CD14-positive monocyte (primary cell): ENCODE results near the gene CDK16. TPM values are rescaled to one million over a fixed set of nuclear protein-coding genes. Genes with fewer than 3 reads are reported as not detected.

Source experiments
- DNase-seq, 3 donors: peaks; one replicate each; pipeline ENCODE4 v3.0.0-alpha.2; 2011 to 2022
- H2AFZ ChIP-seq: 2 replicates; pipeline ENCODE4 v1.6.0; 2012; ENCODE audit warnings: mild to moderate bottlenecking, low read depth, low read length, inconsistent platforms; ENCODE audit not compliant: insufficient read depth, poor library complexity, severe bottlenecking
- H3K27ac ChIP-seq, 2 donors: 1 replicate in 1 of 2; 2 replicates in 1 of 2; pipeline ENCODE4 v1.5.1; 2012 to 2013; ENCODE audit warnings: low read length in 2 of 2, control low read depth in 1 of 2, inconsistent platforms in 1 of 2, low read depth in 1 of 2, mild to moderate bottlenecking in 1 of 2
- H3K27me3 ChIP-seq, 2 donors: one replicate each; pipeline versions ENCODE4 v1.6.0 to v1.6.1; 2011 to 2013; ENCODE audit warnings: low read length in 2 of 2; ENCODE audit not compliant: control insufficient read depth in 2 of 2, insufficient read depth in 2 of 2
- H3K36me3 ChIP-seq, 2 donors: replicated peaks in 1 of 2; 1 replicate in 1 of 2; 2 replicates in 1 of 2; pipeline versions ENCODE4 v1.5.1 to v1.6.1; 2012 to 2013; ENCODE audit warnings: low read length in 2 of 2, control low read depth in 1 of 2, inconsistent platforms in 1 of 2, mild to moderate bottlenecking in 1 of 2; ENCODE audit not compliant: insufficient read depth in 2 of 2, control insufficient read depth in 1 of 2
- H3K4me1 ChIP-seq, 2 donors: 1 replicate in 1 of 2; 2 replicates in 1 of 2; pipeline versions ENCODE4 v1.5.1 to v1.6.1; 2012 to 2013; ENCODE audit warnings: low read length in 2 of 2, control low read depth in 1 of 2, inconsistent platforms in 1 of 2, mild to moderate bottlenecking in 1 of 2, moderate library complexity in 1 of 2; ENCODE audit not compliant: insufficient read depth in 2 of 2, control insufficient read depth in 1 of 2
- H3K4me2 ChIP-seq: replicated peaks from 2 replicates; pipeline ENCODE3; 2012; ENCODE audit warnings: low read length, moderate library complexity, mild to moderate bottlenecking; ENCODE audit not compliant: poor library complexity, severe bottlenecking; ENCODE audit errors: extremely low read depth
- H3K4me3 ChIP-seq, 3 experiments: fragments of 200-600 bp in 1 of 3; sonication (generic) in 1 of 3; replicated peaks in 1 of 3; 1 replicate in 2 of 3; 2 replicates in 1 of 3; pipeline ENCODE4 v1.5.1; 2011 to 2013; ENCODE audit warnings: low read length in 3 of 3, mild to moderate bottlenecking in 3 of 3, control low read depth in 2 of 3, low read depth in 2 of 3, inconsistent platforms in 1 of 3, moderate library complexity in 1 of 3
- H3K79me2 ChIP-seq: 2 replicates; pipeline ENCODE4 v1.6.0; 2012; ENCODE audit warnings: mild to moderate bottlenecking, control low read depth, inconsistent platforms, low read length, moderate library complexity; ENCODE audit not compliant: insufficient read depth
- H3K9ac ChIP-seq: 2 replicates; pipeline ENCODE4 v1.6.0; 2017; ENCODE audit warnings: low read length, mild to moderate bottlenecking; ENCODE audit not compliant: insufficient read depth, poor library complexity, severe bottlenecking
- H3K9me3 ChIP-seq, 2 donors: replicated peaks in 1 of 2; 1 replicate in 1 of 2; 2 replicates in 1 of 2; pipeline versions ENCODE4 v1.5.1 to v1.6.1; 2012 to 2013; ENCODE audit warnings: low read length in 2 of 2, control low read depth in 1 of 2; ENCODE audit not compliant: control insufficient read depth in 1 of 2, insufficient read depth in 1 of 2
- H4K20me1 ChIP-seq: 2 replicates; pipeline ENCODE4 v1.6.0; 2012; ENCODE audit warnings: mild to moderate bottlenecking, low read length, control low read depth, moderate library complexity; ENCODE audit not compliant: insufficient read depth
- H3K27ac Mint-ChIP-seq, 7 donors: one replicate each; pipeline ENCODE4 v1.8.0; 2020; ENCODE audit warnings: mild to moderate bottlenecking in 7 of 7, mixed read lengths in 7 of 7, moderate library complexity in 6 of 7, inconsistent platforms in 2 of 7
- H3K27me3 Mint-ChIP-seq, 3 donors: one replicate each; pipeline ENCODE4 v1.8.0; 2021 to 2022; ENCODE audit warnings: low read depth in 3 of 3, mild to moderate bottlenecking in 3 of 3, mixed read lengths in 3 of 3, moderate library complexity in 3 of 3, inconsistent platforms in 1 of 3
- H3K36me3 Mint-ChIP-seq, 2 donors: one replicate each; pipeline ENCODE4 v1.8.0; 2020; ENCODE audit warnings: mixed read lengths in 2 of 2, inconsistent platforms in 1 of 2, mild to moderate bottlenecking in 1 of 2
- H3K4me1 Mint-ChIP-seq: one replicate; pipeline ENCODE4 v1.8.0; 2020; ENCODE audit warnings: mild to moderate bottlenecking, mixed read lengths
- H3K4me3 Mint-ChIP-seq, 2 donors: one replicate each; pipeline ENCODE4 v1.8.0; 2020; ENCODE audit warnings: mild to moderate bottlenecking in 2 of 2, mixed read lengths in 2 of 2, moderate library complexity in 1 of 2
- H3K9me3 Mint-ChIP-seq, 7 donors: one replicate each; pipeline ENCODE4 v1.8.0; 2020 to 2022; ENCODE audit warnings: mixed read lengths in 7 of 7, mild to moderate bottlenecking in 6 of 7, moderate library complexity in 6 of 7, inconsistent platforms in 2 of 7
- WGBS: methylation state at CpG from one replicate; pipeline ENCODE4 v1.1.5; 2013; ENCODE audit warnings: missing lambda C conversion rate; ENCODE audit not compliant: insufficient coverage; 5-methylcytosine and 5-hydroxymethylcytosine counted together
- intact Hi-C, 2 donors: fragments of 100-400 bp; cut with micrococcal nuclease; formaldehyde crosslinking; loops; one replicate each; pipeline versions ENCODE4 v1.15.0 to v1.15.1; 2023
- polyA plus RNA-seq, 3 donors: library from polyadenylated mRNA; depleted of rRNA in 1 of 3; unstranded in 2 of 3; stranded (reverse) in 1 of 3; fragments of 300-500 nt in 2 of 3; fragments of >200 nt in 1 of 3; fragmentation: Illumina TruSeq in 2 of 3; gene quantifications; 1 replicate in 2 of 3; 2 replicates in 1 of 3; pipeline ENCODE4 v1.2.3, GENCODE V29; 2012 to 2021
- TF ChIP-seq, protein P1 (sequence below): fragments of 200-600 bp; IDR thresholded peaks from one replicate; pipeline ENCODE4 v1.8.0; 2022; ENCODE audit warnings: antibody characterized with exemption, mild to moderate bottlenecking

CDK16 gene
- polyA plus RNA-seq, 3 donors, result 7.3 to 97.4 (median 14.1) TPM

DNA sequence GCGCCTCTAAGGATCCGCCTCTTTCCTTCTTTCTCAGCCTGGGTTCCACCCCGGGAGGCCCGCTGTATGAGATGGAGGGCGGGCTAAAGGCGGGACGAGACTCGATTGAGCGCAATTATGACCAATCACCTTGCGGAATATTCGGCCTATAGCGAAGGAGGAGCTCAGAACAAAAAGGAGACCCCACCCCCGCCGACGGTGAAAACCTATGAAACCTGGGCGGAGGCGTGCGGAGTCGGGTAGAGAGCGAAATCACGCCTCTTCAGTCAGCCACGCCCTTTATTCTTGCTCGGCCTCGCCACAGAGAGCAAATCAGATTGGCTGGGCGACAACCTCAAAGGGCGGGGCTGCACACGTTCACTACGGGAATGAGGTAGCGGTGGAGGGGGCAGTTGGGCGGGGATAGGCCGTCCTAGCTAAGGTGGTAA, 615 bp upstream of the CDK16 start:
- H4K20me1 ChIP-seq, result peaks cover 61% of the 10 kb centered on the region
- no peaks in the 10 kb centered on the region for H3K27me3 ChIP-seq
- H3K27ac Mint-ChIP-seq, result peak overlapping the region; percentile 95 to 99 (median 98)
- peaks cover 0 to 14% (median 0%) of the 10 kb centered on the region in 7 donors for H3K9me3 Mint-ChIP-seq
- peaks cover 28 to 39% of the 10 kb centered on the region in 2 donors for H3K4me1 ChIP-seq
- H2AFZ ChIP-seq, result peak overlapping the region; percentile 79
- peak; percentile 95 to 100 (median 97) for DNase-seq
- no peaks in the 10 kb centered on the region for H3K9me3 ChIP-seq
- H3K4me1 Mint-ChIP-seq, result peaks cover 45% of the 10 kb centered on the region
- H3K27me3 Mint-ChIP-seq, result peaks cover 0 to 16% (median 0%) of the 10 kb centered on the region in 3 donors
- H3K36me3 Mint-ChIP-seq, result peaks cover 39 to 52% of the 10 kb centered on the region in 2 donors
- peak overlapping the region; percentile 71 to 88 (median 79) for H3K4me3 ChIP-seq
- WGBS, result 0% methylated on average over 9 of the region's 31 CpGs
- intact Hi-C loops, result loop anchor here in 1 of 2 donors (2.0 kb wide), 1 partner anchor 15 kb away; the partner anchor contains the start of gene USP11
- H3K27ac ChIP-seq, result peak overlapping the region; percentile 95 to 98
- H3K36me3 ChIP-seq, result peaks cover 27 to 47% of the 10 kb centered on the region in 2 donors
- peak overlapping the region; percentile 92 for H3K9ac ChIP-seq
- peak overlapping the region; percentile 88 for H3K4me2 ChIP-seq
- peaks cover 37% of the 10 kb centered on the region for H3K79me2 ChIP-seq
- peak overlapping the region; percentile 80 to 93 for H3K4me3 Mint-ChIP-seq
- TF ChIP-seq, protein P1, sequence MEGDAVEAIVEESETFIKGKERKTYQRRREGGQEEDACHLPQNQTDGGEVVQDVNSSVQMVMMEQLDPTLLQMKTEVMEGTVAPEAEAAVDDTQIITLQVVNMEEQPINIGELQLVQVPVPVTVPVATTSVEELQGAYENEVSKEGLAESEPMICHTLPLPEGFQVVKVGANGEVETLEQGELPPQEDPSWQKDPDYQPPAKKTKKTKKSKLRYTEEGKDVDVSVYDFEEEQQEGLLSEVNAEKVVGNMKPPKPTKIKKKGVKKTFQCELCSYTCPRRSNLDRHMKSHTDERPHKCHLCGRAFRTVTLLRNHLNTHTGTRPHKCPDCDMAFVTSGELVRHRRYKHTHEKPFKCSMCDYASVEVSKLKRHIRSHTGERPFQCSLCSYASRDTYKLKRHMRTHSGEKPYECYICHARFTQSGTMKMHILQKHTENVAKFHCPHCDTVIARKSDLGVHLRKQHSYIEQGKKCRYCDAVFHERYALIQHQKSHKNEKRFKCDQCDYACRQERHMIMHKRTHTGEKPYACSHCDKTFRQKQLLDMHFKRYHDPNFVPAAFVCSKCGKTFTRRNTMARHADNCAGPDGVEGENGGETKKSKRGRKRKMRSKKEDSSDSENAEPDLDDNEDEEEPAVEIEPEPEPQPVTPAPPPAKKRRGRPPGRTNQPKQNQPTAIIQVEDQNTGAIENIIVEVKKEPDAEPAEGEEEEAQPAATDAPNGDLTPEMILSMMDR, result no peak

DNA sequence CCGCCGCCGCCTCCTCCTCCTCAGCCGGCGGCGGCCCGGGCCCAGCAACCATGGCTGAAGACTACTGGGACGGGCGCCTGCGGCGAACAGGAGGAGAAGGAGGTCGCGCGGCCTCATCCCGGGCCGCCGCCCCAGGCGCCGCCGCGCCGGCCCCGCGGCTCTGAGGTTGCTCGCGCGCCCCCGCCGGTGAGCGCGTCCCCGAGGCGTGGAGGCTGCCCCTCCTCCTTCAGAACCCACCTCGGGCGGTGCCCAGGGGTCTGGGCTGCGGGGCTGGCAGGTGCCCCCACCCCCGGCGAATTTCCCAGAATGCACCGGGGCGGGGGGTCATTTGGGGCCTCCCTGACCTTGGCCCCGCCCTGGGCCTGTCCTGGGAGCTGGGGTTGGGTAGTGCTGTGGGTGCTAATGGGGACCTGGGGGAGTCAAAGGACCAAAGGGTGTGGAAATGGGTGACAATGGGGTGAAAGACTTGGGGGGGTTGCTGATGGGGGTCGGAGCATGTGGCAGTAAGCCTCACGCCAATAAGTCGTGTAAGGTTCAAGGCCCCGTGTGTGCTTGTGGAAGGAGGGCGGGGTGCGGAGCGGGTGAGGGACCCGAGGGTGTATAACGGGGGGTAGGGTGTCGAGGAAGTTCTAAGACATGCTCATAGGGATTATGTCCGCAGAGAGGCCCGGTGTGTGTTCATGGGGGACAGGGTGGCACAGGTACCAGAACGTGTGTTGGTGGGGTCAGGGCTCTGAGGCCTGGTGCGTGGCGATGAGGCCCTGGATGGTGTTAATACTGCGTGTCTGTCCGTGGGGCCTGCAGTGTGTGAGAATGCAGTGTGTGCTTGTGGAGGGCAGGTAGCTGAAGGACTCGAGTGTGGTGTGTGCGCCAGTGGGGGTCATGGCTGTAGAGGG, 687 bp downstream of the CDK16 start:
- H2AFZ ChIP-seq, result peak overlapping the region; percentile 79
- intact Hi-C loops, result loop anchor here in 1 of 2 donors (2.0 kb wide), 1 partner anchor 14 kb away; the partner anchor contains the start of gene USP11
- WGBS, result under 1% methylated on average over 41 of the region's 60 CpGs

More for the DNA sequence above, 687 bp downstream of the CDK16 start:
- Histone ChIP-seq H3K9ac (peak overlapping the region; percentile 92), H4K20me1 (peaks cover 72% of the 10 kb centered on the region), H3K4me3 (peak overlapping the region; percentile 71 to 88 (median 79)), H3K4me2 (peak overlapping the region; percentile 88), H3K27ac (peak overlapping the region; percentile 95 to 98), H3K27me3 (no peaks in the 10 kb centered on the region), H3K9me3 (no peaks in the 10 kb centered on the region), H3K4me1 (peaks cover 28 to 39% of the 10 kb centered on the region in 2 donors), H3K79me2 (peaks cover 37% of the 10 kb centered on the region), H3K36me3 (peaks cover 28 to 47% of the 10 kb centered on the region in 2 donors)
- H3K4me1 Mint-ChIP-seq, result peaks cover 45% of the 10 kb centered on the region
- peaks cover 38 to 51% of the 10 kb centered on the region in 2 donors for H3K36me3 Mint-ChIP-seq
- H3K4me3 Mint-ChIP-seq, result peak overlapping the region; percentile 89 to 91
- H3K27ac Mint-ChIP-seq, result peak overlapping the region; percentile 79 to 98 (median 91)
- DNase-seq, result peak; percentile 3 to 33 (median 31)
- H3K9me3 Mint-ChIP-seq, result peaks cover 0 to 14% (median 0%) of the 10 kb centered on the region in 7 donors
- TF ChIP-seq, protein P1, result no peak
- peaks cover 0 to 21% (median 0%) of the 10 kb centered on the region in 3 donors for H3K27me3 Mint-ChIP-seq
